Trophoblast cell (in vitro differentiated cells and primary cell): ENCODE measurements around the gene HTD2.

Experiments used
- DNase-seq, 2 donors: peaks; one replicate each; pipeline ENCODE4 v3.0.0-alpha.2; 2016
- H2AFZ ChIP-seq: 2 replicates; pipeline ENCODE4 v1.6.1; 2013; ENCODE audit warnings: low read length, moderate library complexity, mild to moderate bottlenecking; ENCODE audit not compliant: insufficient read depth, poor library complexity
- H2AK5ac ChIP-seq: 2 replicates; pipeline ENCODE4 v1.6.1; 2013; ENCODE audit warnings: mild to moderate bottlenecking, low read length
- H2BK120ac ChIP-seq: 2 replicates; pipeline ENCODE4 v1.6.1; 2013; ENCODE audit warnings: low read length, mild to moderate bottlenecking, moderate library complexity; ENCODE audit not compliant: insufficient read depth, poor library complexity
- H2BK12ac ChIP-seq: 2 replicates; pipeline ENCODE4 v1.6.1; 2013; ENCODE audit warnings: mild to moderate bottlenecking, low read length, moderate library complexity
- H2BK5ac ChIP-seq: 2 replicates; pipeline ENCODE4 v1.6.1; 2013; ENCODE audit warnings: low read length, low read depth, moderate library complexity, mild to moderate bottlenecking; ENCODE audit not compliant: poor library complexity
- H3K14ac ChIP-seq: 2 replicates; pipeline ENCODE4 v1.6.1; 2013; ENCODE audit warnings: mild to moderate bottlenecking, low read length
- H3K18ac ChIP-seq: 2 replicates; pipeline ENCODE4 v1.6.1; 2013; ENCODE audit warnings: mild to moderate bottlenecking, low read length
- H3K23ac ChIP-seq: 2 replicates; pipeline ENCODE4 v1.6.1; 2013; ENCODE audit warnings: low read length
- H3K27ac ChIP-seq: 2 replicates; pipeline ENCODE4 v1.5.1; 2013; ENCODE audit warnings: low read depth, mild to moderate bottlenecking, inconsistent platforms, low read length, moderate library complexity
- H3K27me3 ChIP-seq: 2 replicates; pipeline ENCODE4 v1.6.1; 2013; ENCODE audit warnings: inconsistent platforms, mild to moderate bottlenecking, low read length, moderate library complexity; ENCODE audit not compliant: insufficient read depth
- H3K36me3 ChIP-seq, 2 experiments: 1 replicate in 1 of 2; 2 replicates in 1 of 2; pipeline ENCODE4 v1.6.1; 2013; ENCODE audit warnings: low read length in 2 of 2, mild to moderate bottlenecking in 2 of 2, moderate library complexity in 1 of 2; ENCODE audit not compliant: insufficient read depth in 2 of 2, control insufficient read depth in 1 of 2
- H3K4ac ChIP-seq: 2 replicates; pipeline ENCODE4 v1.6.1; 2013; ENCODE audit warnings: low read depth, mild to moderate bottlenecking, low read length, moderate library complexity
- H3K4me1 ChIP-seq, 2 experiments: 1 replicate in 1 of 2; 2 replicates in 1 of 2; pipeline ENCODE4 v1.6.1; 2013; ENCODE audit warnings: low read length in 2 of 2, mild to moderate bottlenecking in 2 of 2, moderate library complexity in 1 of 2; ENCODE audit not compliant: insufficient read depth in 2 of 2, control insufficient read depth in 1 of 2
- H3K4me2 ChIP-seq: 2 replicates; pipeline ENCODE4 v1.6.1; 2013; ENCODE audit warnings: inconsistent platforms, mild to moderate bottlenecking, low read length, moderate library complexity
- H3K4me3 ChIP-seq: 2 replicates; pipeline ENCODE4 v1.5.1; 2013; ENCODE audit warnings: mild to moderate bottlenecking, low read depth, low read length, inconsistent platforms
- H3K79me1 ChIP-seq: one replicate; pipeline ENCODE4 v1.6.1; 2013; ENCODE audit warnings: low read length
- H3K79me2 ChIP-seq: 2 replicates; pipeline ENCODE4 v1.6.1; 2013; ENCODE audit warnings: low read length, mild to moderate bottlenecking; ENCODE audit not compliant: control insufficient read depth, insufficient read depth, poor library complexity
- H3K9ac ChIP-seq: 2 replicates; pipeline ENCODE4 v1.6.1; 2013; ENCODE audit warnings: mild to moderate bottlenecking, low read length
- H3K9me3 ChIP-seq: 2 replicates; pipeline ENCODE4 v1.6.1; 2013; ENCODE audit warnings: low read depth, mild to moderate bottlenecking, control low read depth, inconsistent platforms, low read length; ENCODE audit not compliant: insufficient read depth
- H4K12ac ChIP-seq: 2 replicates; pipeline ENCODE4 v1.6.1; 2013; ENCODE audit warnings: low read depth, mild to moderate bottlenecking, low read length, moderate library complexity
- H4K8ac ChIP-seq: 2 replicates; pipeline ENCODE4 v1.6.1; 2013; ENCODE audit warnings: low read depth, mild to moderate bottlenecking, low read length, moderate library complexity
- H4K91ac ChIP-seq: one replicate; pipeline ENCODE4 v1.6.1; 2013; ENCODE audit warnings: low read depth, mild to moderate bottlenecking, low read length, moderate library complexity
- WGBS: extraction: QIAGEN DNeasy Blood & Tissue Kit; methylation state at CpG from one replicate; pipeline ENCODE4 v1.1.7; 2013; ENCODE audit warnings: missing lambda C conversion rate; ENCODE audit not compliant: insufficient read length, insufficient coverage; ENCODE audit errors: extremely low coverage; 5-methylcytosine and 5-hydroxymethylcytosine counted together

Gene HTD2

GRCh38 chr3:58333206-58334012 is 27.1 kb downstream of the HTD2 start:
- H3K14ac ChIP-seq, result peak overlapping the region; percentile 55
- no peak overlapping the region for H2BK120ac ChIP-seq
- no peaks in the 10 kb centered on the region for H3K79me2 ChIP-seq
- H4K91ac ChIP-seq, result no peak overlapping the region
- H2BK12ac ChIP-seq, result peak overlapping the region; percentile 11
- H3K27ac ChIP-seq, result no peak overlapping the region
- no peak overlapping the region for H3K4ac ChIP-seq
- H3K4me1 ChIP-seq, result peaks cover 0 to 4% of the 10 kb centered on the region in 2 experiments
- H2AFZ ChIP-seq, result peak overlapping the region; percentile 99
- H3K18ac ChIP-seq, result no peak overlapping the region
- H3K79me1 ChIP-seq, result peaks cover 6% of the 10 kb centered on the region
- no peak overlapping the region for H4K12ac ChIP-seq
- no peak overlapping the region for H2BK5ac ChIP-seq
- peak overlapping the region; percentile 92 for H3K4me3 ChIP-seq
- H4K8ac ChIP-seq, result peak overlapping the region; percentile 4
- peak in 1 of 2 donors; percentile 10 for DNase-seq
- peak overlapping the region; percentile 88 for H3K4me2 ChIP-seq
- no peak overlapping the region for H3K23ac ChIP-seq
- no peak overlapping the region for H2AK5ac ChIP-seq
- WGBS, result no CpG with 5 or more reads among the region's 37 CpGs
- no peaks in the 10 kb centered on the region for H3K9me3 ChIP-seq
- H3K9ac ChIP-seq, result peak overlapping the region; percentile 79
- no peaks in the 10 kb centered on the region for H3K36me3 ChIP-seq
- no peaks in the 10 kb centered on the region for H3K27me3 ChIP-seq

GRCh38 chr3:58334013-58334321 is 27.6 kb downstream of the HTD2 start:
- Histone ChIP-seq H3K23ac (no peak overlapping the region), H3K79me2 (no peaks in the 10 kb centered on the region), H3K4me2 (no peak overlapping the region), H3K27me3 (no peaks in the 10 kb centered on the region), H3K18ac (no peak overlapping the region), H3K79me1 (peaks cover 6% of the 10 kb centered on the region), H3K9me3 (no peaks in the 10 kb centered on the region), H4K8ac (no peak overlapping the region), H3K4me3 (no peak overlapping the region), H3K9ac (no peak overlapping the region), H3K4me1 (peaks cover 0 to 4% of the 10 kb centered on the region in 2 experiments), H3K36me3 (no peaks in the 10 kb centered on the region), H2AFZ (no peak overlapping the region), H3K27ac (no peak overlapping the region), H3K4ac (no peak overlapping the region), H2BK120ac (no peak overlapping the region), H4K91ac (no peak overlapping the region), H2AK5ac (no peak overlapping the region), H2BK12ac (no peak overlapping the region), H4K12ac (no peak overlapping the region), H3K14ac (no peak overlapping the region), H2BK5ac (no peak overlapping the region)
- no peak for DNase-seq
- WGBS, result no CpG with 5 or more reads among the region's 4 CpGs

- Histone ChIP-seq H3K14ac (no peak overlapping the region), H3K79me1 (peaks cover 6% of the 10 kb centered on the region), H2BK12ac (no peak overlapping the region), H4K8ac (no peak overlapping the region), H3K18ac (no peak overlapping the region), H2BK5ac (no peak overlapping the region), H4K91ac (no peak overlapping the region), H3K27me3 (no peaks in the 10 kb centered on the region), H2AFZ (no peak overlapping the region), H2BK120ac (no peak overlapping the region), H3K9me3 (no peaks in the 10 kb centered on the region), H3K4me1 (peaks cover 0 to 4% of the 10 kb centered on the region in 2 experiments), H3K4me3 (no peak overlapping the region), H2AK5ac (no peak overlapping the region), H3K4ac (no peak overlapping the region), H3K36me3 (no peaks in the 10 kb centered on the region), H3K79me2 (no peaks in the 10 kb centered on the region), H3K27ac (no peak overlapping the region), H4K12ac (no peak overlapping the region), H3K23ac (no peak overlapping the region), H3K4me2 (no peak overlapping the region), H3K9ac (no peak overlapping the region)
- no CpG with 5 or more reads among the region's 1 CpG for WGBS
- no peak for DNase-seq
Measured at GRCh38 chr3:58334506-58334884, 28.2 kb downstream of the HTD2 start.

DNA sequence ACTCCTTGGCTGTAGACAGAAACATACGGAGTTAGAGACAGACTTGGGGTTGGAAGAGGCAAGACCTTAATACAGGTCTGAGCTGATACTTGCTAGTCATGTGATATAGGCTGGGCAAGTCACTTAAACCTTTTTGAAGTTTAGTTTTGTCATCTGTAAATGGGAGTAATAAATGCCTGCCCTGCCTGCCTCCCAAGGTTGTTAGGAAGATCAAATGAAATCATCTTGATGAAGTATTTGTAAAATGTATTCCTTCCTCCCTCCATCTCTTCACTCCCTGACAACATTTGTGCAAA is 29.3 kb downstream of the HTD2 start:
- Histone ChIP-seq H4K12ac (no peak overlapping the region), H3K23ac (no peak overlapping the region), H2BK5ac (no peak overlapping the region), H3K4me3 (no peak overlapping the region), H2BK12ac (no peak overlapping the region), H2BK120ac (no peak overlapping the region), H3K4ac (no peak overlapping the region), H4K91ac (no peak overlapping the region), H3K18ac (no peak overlapping the region), H3K27me3 (no peaks in the 10 kb centered on the region), H3K36me3 (no peaks in the 10 kb centered on the region), H2AK5ac (no peak overlapping the region), H3K9ac (no peak overlapping the region), H3K4me1 (peaks cover 0 to 4% of the 10 kb centered on the region in 2 experiments), H3K9me3 (no peaks in the 10 kb centered on the region), H3K79me2 (no peaks in the 10 kb centered on the region), H4K8ac (no peak overlapping the region), H3K79me1 (peaks cover 6% of the 10 kb centered on the region), H2AFZ (no peak overlapping the region), H3K14ac (no peak overlapping the region), H3K4me2 (no peak overlapping the region), H3K27ac (no peak overlapping the region)
- DNase-seq, result no peak
- WGBS, result no CpG with 5 or more reads among the region's 1 CpG
